ENCODE results near the gene FBXO44. TPM values are rescaled to one million over a fixed set of nuclear protein-coding genes. Genes with fewer than 3 reads are reported as not detected.

The FBXO44 gene
- total RNA-seq, 1 experiment from 2014 or later: 70.8 TPM

- BruUV-seq (replicated peaks): no TSS peak
- no peak for DNase-seq (ENCODE audit: low read depth, low spot score)
- Histone ChIP-seq H3K27me3 (ENCODE audit: control insufficient read depth, insufficient read depth, low read length) (no peaks in the 10 kb centered on the region), H3K4me1 (ENCODE audit: control insufficient read depth, insufficient read depth, low read length) (peaks cover 7% of the 10 kb centered on the region), H3K27ac (ENCODE audit: low read length) (peak within 1 kb of the TSS; percentile 81), H3K36me3 (ENCODE audit: control insufficient read depth, insufficient read depth, low read length) (no peaks in the 10 kb centered on the region), H3K4me3 (ENCODE audit: low read depth in 2 of 2, low read length in 2 of 2) (peak within 1 kb of the TSS; percentile 86 to 87), H3K9me3 (ENCODE audit: control insufficient read depth, insufficient read depth, low read depth, low read length) (no peaks in the 10 kb centered on the region)
- no peak for TF ChIP-seq TCF7L2 (IDR thresholded peaks at IDR 0.05; ENCODE audit: low read depth, low read length)
- no peak for TF ChIP-seq CTCF (IDR thresholded peaks at IDR 0.05)
- 0 out of 4 replicates have a peak, but pooled peaks of 1 of the 2 experiments have one; percentile 9 for TF ChIP-seq REST (IDR thresholded peaks at IDR 0.05; ENCODE audit: insufficient read depth in 1 of 2, low read depth in 2 of 2, low read length in 1 of 2)
- TF ChIP-seq SIN3A (IDR thresholded peaks at IDR 0.05; ENCODE audit: borderline replicate concordance, insufficient read depth, low read depth, low read length): no peak
- peak; percentile 57; the same call in 1 of the 2 replicates for TF ChIP-seq POLR2AphosphoS5 (IDR thresholded peaks at IDR 0.05; ENCODE audit: low read depth, low read length)
- ATAC-seq: peak; percentile 95
- CTCF ChIA-PET: interaction anchor here (0.6 to 1.3 kb wide), 2 partner anchors 14 to 17 kb away, joined by 3 to 4 read pairs; partner anchors contain the start of gene FBXO6
- POLR2A ChIA-PET: no interaction called here
- intact Hi-C loops (cut with micrococcal nuclease; ENCODE audit: unreplicated experiment): no loop called here
- in situ Hi-C loops (cut with HindIII; ENCODE audit: low pct_unique_long_range_greater_than_20kb, low sequenced_read_pairs): no loop called here
These were observed 26.5 kb downstream of the FBXO44 start, which contains the start of gene MAD2L2 for GRCh38 chr1:11681071-11681771. TSS of gene MAD2L2 (minus strand) at chr1:11681148. CDS start at chr1:11680601, 547 bp downstream.

DNA sequence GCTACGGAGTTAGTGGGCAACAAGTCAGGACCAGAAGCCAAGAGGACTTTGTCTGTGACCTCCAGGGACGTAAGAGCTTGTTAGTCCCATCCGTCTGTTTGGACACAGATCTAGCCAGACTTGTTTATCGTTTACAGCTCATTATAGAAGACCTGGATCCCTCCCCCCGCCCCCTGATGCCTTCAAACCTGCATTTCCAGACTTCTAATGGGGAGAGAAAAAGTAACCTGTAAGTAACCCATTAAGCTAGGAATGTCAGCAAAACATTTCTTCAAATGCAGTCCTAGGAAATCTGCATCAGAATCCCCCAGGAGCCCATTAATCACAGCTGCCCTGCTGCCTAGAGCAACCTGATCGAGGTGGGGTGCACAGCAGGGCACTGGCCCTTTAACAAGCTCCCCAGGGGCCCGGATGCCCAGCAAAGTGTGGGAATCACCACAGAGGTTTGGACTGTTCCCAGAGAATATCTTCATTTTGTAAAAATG is 27.7 kb downstream of the FBXO44 start:
- H3K36me3 ChIP-seq (ENCODE audit: control insufficient read depth, insufficient read depth, low read length): no peaks in the 10 kb centered on the region
- ATAC-seq: no peak
- DNase-seq (ENCODE audit: low read depth, low spot score): no peak
- peaks cover 7% of the 10 kb centered on the region for H3K4me1 ChIP-seq (ENCODE audit: control insufficient read depth, insufficient read depth, low read length)
- H3K9me3 ChIP-seq (ENCODE audit: control insufficient read depth, insufficient read depth, low read depth, low read length): no peaks in the 10 kb centered on the region
- no TSS peak for BruUV-seq (replicated peaks)
- no peak overlapping the region for H3K4me3 ChIP-seq (ENCODE audit: low read depth in 2 of 2, low read length in 2 of 2)
- CTCF ChIA-PET: interaction anchor here (0.6 to 1.3 kb wide), 2 partner anchors 18 to 44 kb away, joined by 4 to 8 read pairs; partner anchors contain the start of gene FBXO6
- no peak for TF ChIP-seq SIN3A (IDR thresholded peaks at IDR 0.05; ENCODE audit: borderline replicate concordance, insufficient read depth, low read depth, low read length)
- no peak for TF ChIP-seq TCF7L2 (IDR thresholded peaks at IDR 0.05; ENCODE audit: low read depth, low read length)
- TF ChIP-seq POLR2AphosphoS5 (IDR thresholded peaks at IDR 0.05; ENCODE audit: low read depth, low read length): no peak
- TF ChIP-seq REST (IDR thresholded peaks at IDR 0.05; ENCODE audit: insufficient read depth in 1 of 2, low read depth in 2 of 2, low read length in 1 of 2): no peak
- no peak for TF ChIP-seq CTCF (IDR thresholded peaks at IDR 0.05)
- 0 out of 2 replicates have a peak overlapping the region, but pooled peaks have one; percentile 34 for H3K27ac ChIP-seq (ENCODE audit: low read length)
- intact Hi-C loops (cut with micrococcal nuclease; ENCODE audit: unreplicated experiment): no loop called here
- POLR2A ChIA-PET: no interaction called here
- H3K27me3 ChIP-seq (ENCODE audit: control insufficient read depth, insufficient read depth, low read length): no peaks in the 10 kb centered on the region
- in situ Hi-C loops (cut with HindIII; ENCODE audit: low pct_unique_long_range_greater_than_20kb, low sequenced_read_pairs): no loop called here

Data from Panc1 (cell line).